ENCODE data around the gene USP32.

- TF ChIP-seq CTCF (IDR thresholded peaks at IDR 0.05; ENCODE audit: insufficient read depth, low read length, poor library complexity, severe bottlenecking) (no peak), EZH2phosphoT487 (conservative IDR thresholded peaks at IDR 0.05; ENCODE audit: low read length) (no peak)
Measured at GRCh38 chr17:60161598-60162330, 230.2 kb downstream of the USP32 start.

Data from SU-DHL-6 (cell line).